GM12892 (cell line): ENCODE results near the gene TSPAN9.

Source experiments
- DNase-seq: peaks from one replicate; pipeline ENCODE4 v3.0.0; 2011; ENCODE audit not compliant: insufficient read length
- FAIRE-seq: peaks from 2 replicates; lab custom pipeline; 2011; peaks lifted over from hg19 to GRCh38; lab: Jason Lieb, UNC
- POLR2A ChIP-seq: IDR thresholded peaks from 2 replicates; pipeline ENCODE4 v1.6.1; 2011; ENCODE audit warnings: low read depth, low read length, control low read depth
- POLR2AphosphoS5 ChIP-seq: IDR thresholded peaks from 2 replicates; pipeline ENCODE4 v1.6.1; 2011; ENCODE audit warnings: low read depth, low read length, control low read depth
- TAF1 ChIP-seq: IDR thresholded peaks from 2 replicates; pipeline ENCODE4 v1.6.1; 2011; ENCODE audit warnings: low read depth, mild to moderate bottlenecking, control low read depth, low read length, borderline replicate concordance

The TSPAN9 gene

DNA sequence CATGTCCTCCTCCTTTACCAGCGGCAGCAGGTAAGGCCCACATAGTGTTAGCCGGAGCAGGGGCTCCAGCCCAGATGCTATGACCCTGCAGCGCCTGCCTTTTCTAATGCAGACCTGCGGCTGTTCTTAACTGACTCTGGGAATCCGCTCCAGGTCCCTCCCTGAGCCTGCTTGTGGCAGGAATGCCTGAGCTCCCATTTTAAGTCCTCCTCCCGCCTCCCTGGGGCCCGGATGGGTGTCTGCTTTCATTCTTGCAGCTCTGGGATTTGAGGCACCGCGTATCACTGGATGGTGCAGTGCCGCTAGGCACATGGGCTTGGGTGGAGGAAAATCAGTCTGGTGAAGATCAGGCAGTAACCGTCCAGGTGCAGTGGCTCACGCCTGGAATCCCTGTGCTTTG lies 7.6 kb downstream of the TSPAN9 start:
- FAIRE-seq, result no peak
- no peak for DNase-seq
- TF ChIP-seq POLR2AphosphoS5, result no peak
- TF ChIP-seq TAF1, result no peak
- TF ChIP-seq POLR2A, result no peak

DNA sequence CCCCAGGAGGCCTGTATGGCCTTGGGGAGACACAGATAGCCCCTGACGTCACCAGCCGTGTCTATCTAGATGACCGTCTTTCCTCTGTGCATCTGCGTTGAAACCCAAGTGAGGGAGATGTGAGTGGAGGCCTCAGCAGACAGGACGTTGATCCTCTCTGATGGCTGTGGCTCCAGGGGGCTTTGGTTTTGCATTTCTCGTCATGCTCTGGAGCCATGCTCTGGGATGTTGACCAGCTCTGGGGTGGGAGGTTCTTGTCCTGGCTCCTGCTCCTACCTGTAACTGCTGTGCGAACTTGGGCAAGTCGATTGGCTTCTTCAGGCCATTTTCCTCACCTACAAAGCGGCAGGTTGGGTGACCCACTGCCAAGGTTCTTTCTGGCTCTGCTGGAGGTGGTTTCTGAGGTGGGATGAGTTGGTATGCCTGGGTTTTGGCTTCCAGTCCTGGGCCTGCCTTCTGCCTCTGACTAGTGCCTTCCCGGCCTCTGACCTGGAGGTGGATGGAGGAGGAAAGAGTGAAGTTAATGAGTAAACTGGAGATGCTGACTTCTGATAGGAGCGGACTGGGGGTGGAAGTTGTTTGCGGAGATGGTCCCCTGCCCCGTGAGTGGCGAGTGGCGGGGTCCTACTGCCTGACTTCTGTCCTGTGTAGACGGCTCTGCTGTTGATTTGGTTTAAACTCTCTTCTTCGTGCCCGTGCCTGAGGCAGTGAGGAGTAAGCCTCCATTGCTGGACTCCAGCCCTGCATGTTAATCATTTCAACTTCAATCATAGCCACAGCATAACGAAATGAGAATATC lies 8.4 kb downstream of the TSPAN9 start:
- no peak for TF ChIP-seq POLR2AphosphoS5
- no peak for TF ChIP-seq POLR2A
- no peak for FAIRE-seq

GRCh38 chr12:3086211-3086610 lies 9.0 kb downstream of the TSPAN9 start:
- DNase-seq (no peak), FAIRE-seq (no peak)
- TF ChIP-seq TAF1 (no peak), POLR2AphosphoS5 (no peak), POLR2A (no peak)

More for the DNA sequence above, 8.4 kb downstream of the TSPAN9 start:
- no peak for DNase-seq

DNA sequence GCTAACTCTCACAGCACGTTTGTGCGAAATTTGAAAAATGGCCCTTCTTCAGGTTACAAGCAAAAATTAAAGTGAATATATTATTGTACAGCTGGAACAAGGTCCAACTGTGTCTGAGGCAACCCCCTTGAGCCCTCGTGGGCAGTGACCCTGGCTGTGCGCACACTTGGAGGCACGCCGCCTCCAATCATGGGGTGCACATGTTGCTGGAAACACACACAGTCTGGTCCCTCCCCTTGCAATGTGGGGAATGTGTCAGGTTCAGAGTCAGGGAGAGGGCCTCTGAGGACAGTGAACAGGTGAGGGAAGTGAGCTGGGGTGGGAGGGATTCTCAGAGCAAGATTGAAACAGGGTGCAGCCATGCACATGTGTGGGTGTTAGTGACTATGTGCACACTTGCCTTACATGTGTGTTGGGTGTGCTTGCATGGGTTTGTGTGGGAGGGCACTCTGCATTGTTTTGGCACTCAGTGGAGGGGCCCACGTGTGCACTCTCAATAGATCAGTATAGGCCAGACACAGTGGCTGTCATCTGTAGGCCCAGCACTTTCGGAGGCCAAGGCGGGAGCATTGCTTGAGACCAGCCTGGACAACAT lies 9.6 kb downstream of the TSPAN9 start:
- peak; percentile 14 for FAIRE-seq
- TF ChIP-seq POLR2A (no peak), TAF1 (no peak), POLR2AphosphoS5 (no peak)

GRCh38 chr12:3087758-3088650 lies 10.8 kb downstream of the TSPAN9 start:
- no peak for TF ChIP-seq POLR2A
- TF ChIP-seq POLR2AphosphoS5, result no peak
- TF ChIP-seq TAF1, result no peak
- DNase-seq (no peak), FAIRE-seq (no peak)

More for the DNA sequence above, 9.6 kb downstream of the TSPAN9 start:
- DNase-seq, result no peak

DNA sequence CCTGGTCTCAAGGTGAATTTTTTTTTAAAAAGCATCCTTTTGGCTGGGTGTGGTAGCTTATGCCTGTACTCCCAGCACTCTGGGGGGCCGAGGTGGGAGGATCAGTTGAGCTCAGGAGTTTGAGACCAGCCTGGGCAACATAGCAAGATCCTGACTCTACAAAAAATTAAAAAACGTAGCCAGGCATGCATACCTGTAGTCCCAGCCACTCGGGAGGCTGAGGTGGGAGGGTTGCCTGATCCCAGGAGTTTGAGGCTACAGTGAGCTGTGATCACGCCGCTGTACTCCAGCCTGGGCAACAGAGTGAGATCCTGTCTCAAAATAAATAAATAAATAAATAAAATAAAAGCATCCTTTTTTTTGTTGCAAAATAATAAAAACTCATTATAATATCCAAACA lies 12.4 kb downstream of the TSPAN9 start:
- TF ChIP-seq POLR2A (no peak), POLR2AphosphoS5 (no peak), TAF1 (no peak)
- FAIRE-seq, result no peak
- DNase-seq, result no peak

- TF ChIP-seq POLR2AphosphoS5 (no peak), POLR2A (no peak), TAF1 (no peak)
- FAIRE-seq (no peak), DNase-seq (no peak)
Observed at GRCh38 chr12:3090240-3091037, 13.3 kb downstream of the TSPAN9 start.

GRCh38 chr12:3091038-3091319 lies 13.8 kb downstream of the TSPAN9 start:
- DNase-seq (no peak), FAIRE-seq (no peak)
- no peak for TF ChIP-seq POLR2AphosphoS5
- TF ChIP-seq TAF1, result no peak

- DNase-seq (no peak), FAIRE-seq (no peak)
- no peak for TF ChIP-seq TAF1
- no peak for TF ChIP-seq POLR2AphosphoS5
- no peak for TF ChIP-seq POLR2A
Observed at GRCh38 chr12:3091382-3092241, 14.4 kb downstream of the TSPAN9 start.

- DNase-seq (no peak), FAIRE-seq (no peak)
- TF ChIP-seq POLR2AphosphoS5 (no peak), TAF1 (no peak), POLR2A (no peak)
Observed at GRCh38 chr12:3092764-3093163, 15.6 kb downstream of the TSPAN9 start.
